Breast epithelium (tissue), 4 donors: Measurements from ENCODE around the gene STOX2. TPM values are rescaled to one million over a fixed set of nuclear protein-coding genes. Genes with fewer than 3 reads are reported as not detected.

Experiments
- DNase-seq, 2 donors: peaks; one replicate each; pipeline ENCODE4 v3.0.0-alpha.2; 2019; ENCODE audit warnings: low spot score in 2 of 2
- H3K27ac ChIP-seq, 2 donors: fragments of 200-600 bp; sonication (generic) in 1 of 2; one replicate each; pipeline ENCODE4 v1.5.1; 2016 to 2019; ENCODE audit warnings: mild to moderate bottlenecking in 1 of 2
- H3K27me3 ChIP-seq, 2 donors: fragments of 200-600 bp; sonication (generic) in 1 of 2; one replicate each; pipeline versions ENCODE4 v1.5.1 to v1.6.0; 2017 to 2019; ENCODE audit warnings: control low read depth in 1 of 2, mild to moderate bottlenecking in 1 of 2
- H3K36me3 ChIP-seq: fragments of 200-600 bp; one replicate; pipeline ENCODE4 v1.5.1; 2019
- H3K4me1 ChIP-seq, 2 donors: fragments of 200-600 bp; sonication (generic); one replicate each; pipeline ENCODE4 v1.5.1; 2016 to 2019; ENCODE audit warnings: control low read depth in 1 of 2
- H3K4me3 ChIP-seq, 3 donors: fragments of 200-600 bp; sonication (generic); 1 replicate in 2 of 3; 2 replicates in 1 of 3; pipeline ENCODE4 v1.5.1; 2016 to 2019; ENCODE audit warnings: mild to moderate bottlenecking in 3 of 3, moderate library complexity in 2 of 3
- H3K9me3 ChIP-seq, 2 donors: fragments of 200-600 bp; sonication (generic) in 1 of 2; one replicate each; pipeline ENCODE4 v1.5.1; 2016 to 2019; ENCODE audit warnings: control low read depth in 1 of 2
- POLR2A ChIP-seq: fragments of 450-650 bp; IDR thresholded peaks from one replicate; pipeline ENCODE4 v1.6.1; 2016; ENCODE audit warnings: antibody characterized with exemption, mild to moderate bottlenecking, moderate library complexity
- POLR2AphosphoS5 ChIP-seq, 3 donors: sonication (generic); formaldehyde crosslinking; IDR thresholded peaks; one replicate each; pipeline ENCODE4 v1.6.1; 2017; ENCODE audit warnings: antibody characterized with exemption in 3 of 3
- intact Hi-C: fragments of 100-400 bp; cut with DNase I; formaldehyde crosslinking; loops from one replicate; pipeline ENCODE4 v1.15.1; 2023; ENCODE audit warnings: low total_unique reads
- total RNA-seq, 3 donors: library from RNA; depleted of rRNA; stranded (reverse); fragments of >200 nt; gene quantifications; one replicate each; pipeline ENCODE4 v1.1.0, GENCODE V29; 2016
- TF ChIP-seq, protein P1 (sequence below), 3 donors: fragments of 450-650 bp; IDR thresholded peaks; one replicate each; pipeline ENCODE4 v1.5.1; 2016 to 2017; ENCODE audit warnings: antibody characterized with exemption in 3 of 3, mild to moderate bottlenecking in 3 of 3, moderate library complexity in 3 of 3

Gene STOX2
- total RNA-seq, 3 donors from 2014 or later, result 7.9 to 11.2 (median 10.7) TPM

DNA sequence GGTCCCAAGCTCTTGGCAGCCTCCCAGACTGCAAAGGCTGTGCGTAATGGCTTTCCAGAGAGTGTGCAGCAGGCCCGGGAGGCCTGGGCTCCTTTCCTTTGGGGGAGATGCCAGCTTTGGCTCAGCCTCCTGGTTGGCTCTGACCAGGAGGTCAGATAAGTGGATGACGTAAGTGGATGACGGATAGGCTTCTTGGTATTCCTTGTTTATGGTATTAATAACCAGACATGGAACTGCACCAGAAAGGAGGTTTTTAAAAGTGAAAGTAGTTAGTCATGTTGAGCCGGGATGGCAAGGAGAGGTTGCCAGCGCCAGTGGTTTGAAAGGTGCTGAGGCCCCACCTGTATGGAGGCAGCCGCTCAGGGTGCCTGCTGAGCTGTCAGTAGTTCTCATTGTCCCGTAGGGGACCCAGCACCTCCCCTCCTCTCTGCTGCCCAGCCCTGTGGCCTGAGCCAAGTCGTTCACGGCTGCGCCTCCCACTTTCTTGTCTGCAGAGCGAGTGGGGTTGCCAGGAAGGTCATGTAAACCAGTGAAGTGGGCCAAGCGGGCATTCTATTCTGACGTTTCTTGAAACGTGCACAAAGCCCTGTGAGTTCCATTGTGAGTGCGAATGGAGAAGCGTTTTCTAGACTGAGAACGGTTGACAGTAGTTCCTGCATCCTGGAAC is 28.7 kb upstream of the STOX2 start:
- Histone ChIP-seq H3K4me1 (no peaks in the 10 kb centered on the region), H3K4me3 (peak overlapping the region; percentile 42 to 63 (median 52)), H3K27me3 (no peaks in the 10 kb centered on the region), H3K36me3 (no peaks in the 10 kb centered on the region), H3K27ac (peak overlapping the region; percentile 52 to 67), H3K9me3 (no peaks in the 10 kb centered on the region)
- TF ChIP-seq POLR2A, result no peak
- TF ChIP-seq, protein P1, sequence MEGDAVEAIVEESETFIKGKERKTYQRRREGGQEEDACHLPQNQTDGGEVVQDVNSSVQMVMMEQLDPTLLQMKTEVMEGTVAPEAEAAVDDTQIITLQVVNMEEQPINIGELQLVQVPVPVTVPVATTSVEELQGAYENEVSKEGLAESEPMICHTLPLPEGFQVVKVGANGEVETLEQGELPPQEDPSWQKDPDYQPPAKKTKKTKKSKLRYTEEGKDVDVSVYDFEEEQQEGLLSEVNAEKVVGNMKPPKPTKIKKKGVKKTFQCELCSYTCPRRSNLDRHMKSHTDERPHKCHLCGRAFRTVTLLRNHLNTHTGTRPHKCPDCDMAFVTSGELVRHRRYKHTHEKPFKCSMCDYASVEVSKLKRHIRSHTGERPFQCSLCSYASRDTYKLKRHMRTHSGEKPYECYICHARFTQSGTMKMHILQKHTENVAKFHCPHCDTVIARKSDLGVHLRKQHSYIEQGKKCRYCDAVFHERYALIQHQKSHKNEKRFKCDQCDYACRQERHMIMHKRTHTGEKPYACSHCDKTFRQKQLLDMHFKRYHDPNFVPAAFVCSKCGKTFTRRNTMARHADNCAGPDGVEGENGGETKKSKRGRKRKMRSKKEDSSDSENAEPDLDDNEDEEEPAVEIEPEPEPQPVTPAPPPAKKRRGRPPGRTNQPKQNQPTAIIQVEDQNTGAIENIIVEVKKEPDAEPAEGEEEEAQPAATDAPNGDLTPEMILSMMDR (IDR thresholded peaks at IDR 0.05), result no peak
- no peak for TF ChIP-seq POLR2AphosphoS5 (IDR thresholded peaks at IDR 0.05)
- intact Hi-C loops, result no loop called here
- peak in 1 of 2 donors; percentile 44 for DNase-seq

DNA sequence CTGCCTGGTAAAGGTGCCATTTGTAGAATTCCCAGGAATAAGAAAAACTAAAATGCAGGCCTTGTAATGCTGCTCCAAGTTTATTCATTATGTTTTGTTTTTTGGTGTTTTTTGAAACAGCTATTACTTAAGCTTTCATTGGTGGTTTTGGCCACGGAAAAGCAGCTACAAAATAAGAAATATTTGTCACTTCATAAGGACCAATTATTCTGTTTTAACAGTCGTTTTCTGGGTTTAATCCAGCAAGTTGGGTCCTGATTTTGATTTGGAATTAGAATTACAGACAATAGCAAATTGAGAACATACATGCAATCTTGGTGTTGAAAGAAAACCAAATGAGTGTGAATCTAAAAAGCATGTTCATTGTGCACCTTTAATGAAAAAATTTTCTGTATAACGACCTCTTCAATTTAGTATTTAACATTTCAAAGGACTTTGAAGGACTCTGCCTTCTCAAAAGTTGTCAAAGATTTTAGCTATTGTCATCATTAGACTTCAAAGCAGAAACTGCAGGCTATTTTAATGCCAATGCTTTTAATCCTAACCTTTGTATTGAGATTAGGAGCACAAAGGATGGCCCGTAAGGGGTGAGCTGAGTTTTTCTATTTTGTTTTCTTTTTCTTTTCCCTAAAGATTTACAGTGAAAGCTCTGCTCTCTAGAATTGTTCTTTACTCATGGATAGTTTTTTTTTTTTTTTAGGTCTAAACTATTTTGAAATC is 26.7 kb upstream of the STOX2 start:
- Histone ChIP-seq H3K27me3 (no peaks in the 10 kb centered on the region), H3K36me3 (no peaks in the 10 kb centered on the region), H3K4me3 (no peak overlapping the region), H3K27ac (no peak overlapping the region), H3K4me1 (no peaks in the 10 kb centered on the region), H3K9me3 (no peaks in the 10 kb centered on the region)
- no peak for DNase-seq
- intact Hi-C loops, result no loop called here
- no peak for TF ChIP-seq POLR2AphosphoS5 (IDR thresholded peaks at IDR 0.05)
- TF ChIP-seq POLR2A, result no peak
- TF ChIP-seq, protein P1 (IDR thresholded peaks at IDR 0.05), result no peak

DNA sequence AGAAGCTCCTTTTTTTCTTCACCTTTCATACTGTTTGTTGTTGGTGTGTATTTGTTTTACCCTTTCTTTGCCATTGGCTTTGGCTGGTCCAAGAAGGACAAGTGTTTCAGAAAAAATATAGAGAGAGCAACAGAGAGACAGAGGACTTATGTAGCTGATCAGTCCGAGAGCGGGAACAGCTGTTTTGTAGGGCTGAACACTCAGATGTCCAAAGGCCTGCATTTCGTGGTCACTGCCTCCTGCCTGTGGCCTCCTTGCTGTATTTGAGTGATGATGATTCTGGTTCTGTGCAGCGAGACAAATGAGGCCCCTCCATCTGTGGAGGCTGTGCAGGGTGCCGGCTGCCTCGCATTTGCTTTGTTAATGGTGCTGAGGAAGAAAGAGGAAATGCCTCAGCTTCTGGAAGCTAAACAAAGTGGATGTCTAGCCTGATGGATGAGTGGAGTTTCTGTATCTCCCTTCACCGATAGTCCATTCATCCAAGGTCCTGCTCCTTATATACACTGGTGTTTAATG is 19.8 kb upstream of the STOX2 start:
- intact Hi-C loops, result no loop called here
- Histone ChIP-seq H3K4me1 (no peaks in the 10 kb centered on the region), H3K27ac (no peak overlapping the region), H3K27me3 (no peaks in the 10 kb centered on the region), H3K36me3 (no peaks in the 10 kb centered on the region), H3K4me3 (no peak overlapping the region), H3K9me3 (no peaks in the 10 kb centered on the region)
- TF ChIP-seq POLR2A (no peak), POLR2AphosphoS5 (IDR thresholded peaks at IDR 0.05) (no peak)
- TF ChIP-seq, protein P1 (IDR thresholded peaks at IDR 0.05), result no peak
- no peak for DNase-seq

DNA sequence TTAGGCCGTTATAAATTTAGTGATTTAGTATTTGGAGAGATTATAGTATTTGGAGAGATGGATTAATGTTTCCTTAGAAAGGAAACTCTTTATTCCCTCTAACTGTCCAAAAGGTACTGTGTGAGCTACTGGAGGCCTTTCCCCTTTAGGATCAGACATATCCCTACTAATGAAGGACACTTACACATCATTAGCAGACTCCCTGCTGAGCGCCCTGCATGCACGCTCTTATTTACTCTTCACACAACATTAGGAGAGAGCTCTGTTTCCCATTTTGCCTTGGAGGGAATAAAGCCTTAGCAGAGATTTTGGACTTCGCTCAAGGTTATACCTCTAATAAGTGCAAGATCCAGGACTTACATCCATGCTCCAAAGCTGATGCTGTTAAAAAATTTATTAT is 17.8 kb upstream of the STOX2 start:
- Histone ChIP-seq H3K4me3 (no peak overlapping the region), H3K36me3 (no peaks in the 10 kb centered on the region), H3K9me3 (no peaks in the 10 kb centered on the region), H3K27ac (no peak overlapping the region), H3K27me3 (no peaks in the 10 kb centered on the region), H3K4me1 (no peaks in the 10 kb centered on the region)
- intact Hi-C loops, result no loop called here
- TF ChIP-seq POLR2AphosphoS5 (IDR thresholded peaks at IDR 0.05) (no peak), POLR2A (no peak)
- TF ChIP-seq, protein P1 (IDR thresholded peaks at IDR 0.05), result no peak
- no peak for DNase-seq

DNA sequence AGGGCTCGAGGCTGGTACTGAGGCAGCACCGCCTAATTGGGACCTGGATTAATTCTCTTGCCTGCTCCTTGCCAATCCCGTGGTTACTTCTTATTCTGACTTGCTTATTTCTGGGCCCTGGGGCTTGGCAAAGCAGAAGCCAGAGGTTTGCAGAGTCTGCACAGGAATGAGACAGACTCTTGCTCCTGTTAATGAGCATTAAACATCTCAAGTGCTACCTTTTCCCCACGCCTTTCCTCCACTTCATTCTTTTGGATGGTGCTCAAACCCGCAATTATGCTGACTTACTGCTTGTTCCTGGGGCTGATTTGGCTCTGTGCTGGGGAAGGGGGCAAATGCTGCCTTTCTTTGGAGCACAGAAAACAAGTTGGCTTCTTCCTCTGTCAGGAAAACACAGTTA is 16.5 kb upstream of the STOX2 start:
- no peak overlapping the region for H3K27ac ChIP-seq
- no peaks in the 10 kb centered on the region for H3K4me1 ChIP-seq
- no peaks in the 10 kb centered on the region for H3K9me3 ChIP-seq
- peak in 1 of 2 donors; percentile 40 for DNase-seq
- H3K36me3 ChIP-seq, result no peaks in the 10 kb centered on the region
- H3K27me3 ChIP-seq, result no peaks in the 10 kb centered on the region
- no peak for TF ChIP-seq POLR2A
- no peak for TF ChIP-seq POLR2AphosphoS5 (IDR thresholded peaks at IDR 0.05)
- TF ChIP-seq, protein P1 (IDR thresholded peaks at IDR 0.05), result no peak
- intact Hi-C loops, result no loop called here
- no peak overlapping the region for H3K4me3 ChIP-seq
